HG02571 (cell line): ENCODE results near the gene COX15.
"Not testable (repeated sequence)": the region's sequence is repeated elsewhere in the genome, so short reads cannot be mapped to it uniquely, and the experiment has no call there.

Experiments used
- ATAC-seq: cut with Tn5 transposase; IDR thresholded peaks from one replicate; pipeline ENCODE4 v1.9.1; 2021; ENCODE audit warnings: mild to moderate bottlenecking, moderate library complexity; ENCODE audit not compliant: unreplicated experiment

COX15 gene

GRCh38 chr10:99742254-99742653, 10.3 kb upstream of the COX15 start:
- no peak for ATAC-seq

- ATAC-seq, result no peak
These were observed 9.1 kb upstream of the COX15 start for GRCh38 chr10:99740933-99741559.

DNA sequence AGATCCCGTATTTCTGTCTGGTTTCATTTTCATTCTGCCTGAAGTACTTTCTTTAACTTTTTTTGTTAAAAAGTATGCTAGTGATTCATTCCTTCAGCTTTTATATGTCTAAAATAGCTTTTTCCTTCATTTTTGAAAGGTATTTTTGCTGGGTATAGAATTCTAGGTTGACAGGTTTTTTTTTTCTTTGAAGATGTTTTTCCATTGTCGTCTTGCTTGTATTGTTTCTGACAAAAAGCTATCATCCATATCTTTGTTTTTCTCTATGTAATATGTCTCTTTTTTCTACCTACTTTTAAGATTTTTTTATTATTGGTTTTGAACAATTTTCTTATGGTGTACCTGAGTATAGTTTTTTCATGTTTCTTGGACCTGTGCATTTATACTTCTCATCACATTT, 8.3 kb upstream of the COX15 start:
- ATAC-seq, result no peak

DNA sequence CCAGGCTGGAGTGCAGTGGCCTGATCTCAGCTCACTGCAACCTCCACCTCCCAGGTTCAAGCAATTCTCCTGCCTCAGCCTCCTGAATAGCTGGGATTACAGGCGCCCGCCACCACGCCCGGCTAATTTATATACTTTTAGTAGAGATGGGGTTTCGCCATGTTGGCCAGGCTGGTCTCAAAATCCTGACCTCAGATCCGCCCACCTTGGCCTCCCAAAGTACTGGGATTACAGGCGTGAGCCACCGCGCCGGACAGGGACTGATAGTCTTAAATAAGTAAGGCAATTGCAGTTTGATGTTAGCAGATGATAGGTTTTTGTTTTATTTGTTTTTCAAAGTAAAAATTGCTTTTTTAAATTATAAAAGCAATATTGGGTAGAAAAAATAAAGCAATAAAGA, 2.2 kb upstream of the COX15 start:
- not testable (repeated sequence) for ATAC-seq

GRCh38 chr10:99733366-99733765, 1.4 kb upstream of the COX15 start:
- no peak for ATAC-seq

GRCh38 chr10:99731306-99732032, 458 bp downstream of the COX15 start:
- ATAC-seq, result peak; percentile 23

- no peak for ATAC-seq
These were observed 1.9 kb downstream of the COX15 start for GRCh38 chr10:99730026-99730425.

GRCh38 chr10:99720387-99720786, 11.5 kb downstream of the COX15 start:
- no peak for ATAC-seq

DNA sequence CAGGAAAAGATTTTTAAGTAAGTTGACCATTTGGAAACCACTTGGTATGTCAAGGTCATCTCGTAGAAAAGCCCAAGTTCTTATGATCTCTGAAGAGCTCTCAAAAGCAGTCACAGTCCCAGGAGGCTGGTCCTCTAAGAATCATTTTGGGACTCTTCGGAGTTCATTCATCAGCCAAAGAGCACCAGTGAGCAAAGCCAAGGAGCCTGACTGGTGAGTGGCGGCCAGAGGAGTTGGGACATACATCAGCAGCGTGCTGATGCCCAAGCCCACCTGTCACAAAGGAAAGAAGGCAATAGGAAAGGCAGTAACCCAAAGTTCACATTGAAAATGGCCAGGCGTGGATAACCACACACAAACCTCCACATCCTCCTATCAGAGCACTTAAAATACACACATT, 17.5 kb downstream of the COX15 start:
- ATAC-seq, result no peak

- ATAC-seq, result no peak
These were observed 20.7 kb downstream of the COX15 start for GRCh38 chr10:99711129-99711719.

DNA sequence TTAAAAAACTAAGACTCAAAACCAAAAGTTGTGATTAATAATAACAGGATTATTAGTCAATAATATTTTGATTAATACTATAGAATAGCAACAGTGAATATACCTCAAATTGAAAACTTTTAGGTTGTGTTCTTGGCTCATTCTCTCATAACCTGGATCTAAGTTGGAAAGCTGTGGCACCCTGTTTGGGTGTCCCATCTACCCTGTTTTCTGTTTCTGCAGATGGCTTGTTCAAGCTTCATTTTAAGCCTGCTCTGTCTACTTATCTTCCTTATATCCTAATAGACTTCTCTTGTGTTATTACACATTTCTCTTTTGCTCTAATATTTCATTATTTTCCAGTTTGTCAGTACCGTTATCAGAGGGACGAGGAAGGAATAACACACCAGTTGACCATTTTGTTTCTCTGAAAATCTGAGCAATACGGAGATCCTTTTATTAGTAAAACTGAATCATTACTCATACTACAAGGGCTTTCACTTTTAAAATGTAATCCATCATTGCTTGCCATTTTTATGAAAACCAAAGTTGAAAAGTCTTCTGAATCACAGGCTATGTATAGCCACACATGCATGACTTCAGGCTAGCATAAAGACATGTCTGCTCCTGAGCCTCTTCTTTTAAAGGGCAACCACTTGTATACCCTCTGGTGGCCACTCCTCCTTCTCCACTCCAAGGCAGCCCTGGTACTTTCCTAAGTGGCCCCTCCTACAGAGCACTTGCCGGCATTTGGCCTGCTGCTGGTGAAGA, 22.3 kb downstream of the COX15 start:
- peak; percentile 66 for ATAC-seq

- ATAC-seq, result no peak
These were observed 23.4 kb downstream of the COX15 start for GRCh38 chr10:99708428-99709012.

GRCh38 chr10:99700649-99701048, 31.3 kb downstream of the COX15 start:
- ATAC-seq, result no peak

- no peak for ATAC-seq
These were observed 33.3 kb downstream of the COX15 start for GRCh38 chr10:99698504-99699080.

GRCh38 chr10:99695761-99696160, 36.2 kb downstream of the COX15 start:
- ATAC-seq, result no peak

DNA sequence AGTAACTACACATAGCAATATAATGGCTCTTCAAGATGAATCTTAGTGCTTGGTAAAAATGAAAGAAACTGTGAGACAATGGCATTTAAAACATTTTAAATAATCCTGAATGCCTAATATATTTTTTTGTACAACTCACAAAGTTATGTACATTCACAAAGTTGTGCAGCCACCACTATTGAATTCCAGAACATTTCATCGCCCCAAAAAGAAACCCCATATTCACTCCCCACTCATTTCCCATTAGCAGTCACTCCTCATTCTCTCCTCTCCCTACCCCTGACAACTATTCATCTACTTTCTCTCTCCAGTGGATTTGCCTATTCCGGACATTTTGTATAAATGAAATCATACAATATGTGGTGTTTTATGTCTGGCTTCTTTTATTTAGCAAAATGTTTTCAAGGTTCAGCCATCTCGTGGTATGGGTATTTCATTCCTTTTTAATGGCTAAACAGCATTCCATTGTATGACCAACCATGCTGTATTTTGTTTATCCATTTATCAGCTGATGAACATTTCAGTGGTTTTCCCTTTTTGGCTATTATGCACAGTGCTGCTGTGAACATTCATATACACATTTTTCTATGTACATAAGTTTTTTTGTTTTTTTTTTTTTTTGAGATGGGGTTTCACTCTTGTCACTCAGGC, 37.9 kb downstream of the COX15 start:
- no peak for ATAC-seq

GRCh38 chr10:99689461-99689860, 42.5 kb downstream of the COX15 start:
- no peak for ATAC-seq

DNA sequence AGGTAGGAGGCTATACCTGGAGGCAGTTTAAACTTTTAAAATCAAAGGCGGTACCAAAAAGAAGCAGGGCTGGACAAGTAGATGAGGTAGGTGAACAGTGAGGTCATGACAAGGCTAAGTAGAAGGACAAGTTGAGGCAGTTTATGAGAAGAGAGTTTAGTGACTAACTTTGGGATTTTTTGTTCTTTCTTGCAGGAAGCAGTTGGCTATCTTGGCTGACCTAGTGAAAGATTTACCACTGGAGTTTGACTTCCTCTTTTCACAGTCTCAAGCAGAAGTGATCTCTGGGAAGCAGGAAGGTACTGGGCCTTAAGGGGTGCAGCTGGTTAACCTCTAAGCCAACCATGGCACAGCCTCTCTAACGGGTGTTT, 46.3 kb downstream of the COX15 start:
- ATAC-seq, result no peak

- no peak for ATAC-seq
These were observed 49.2 kb downstream of the COX15 start for GRCh38 chr10:99682752-99683151.
